Astrocyte of the cerebellum (primary cell): Measurements from ENCODE around the gene CACNA1D.

Experiments
- DNase-seq: peaks from one replicate; pipeline ENCODE4 v3.0.0-alpha.2; 2011; ENCODE audit warnings: low read depth
- H3K4me3 ChIP-seq: 2 replicates; pipeline ENCODE4 v1.5.1; 2011; ENCODE audit warnings: mild to moderate bottlenecking, low read depth, low read length, moderate library complexity
- in situ Hi-C: cut with HindIII; loops from 2 replicates; pipeline ENCODE4 v1.10.0; 2017; ENCODE audit warnings: low sequenced_read_pairs
- TF ChIP-seq, protein P1 (sequence below): IDR thresholded peaks from 2 replicates; pipeline ENCODE4 v1.5.1; 2012; ENCODE audit warnings: low read length, low read depth, moderate library complexity, mild to moderate bottlenecking; ENCODE audit errors: missing control alignments

CACNA1D gene

DNA sequence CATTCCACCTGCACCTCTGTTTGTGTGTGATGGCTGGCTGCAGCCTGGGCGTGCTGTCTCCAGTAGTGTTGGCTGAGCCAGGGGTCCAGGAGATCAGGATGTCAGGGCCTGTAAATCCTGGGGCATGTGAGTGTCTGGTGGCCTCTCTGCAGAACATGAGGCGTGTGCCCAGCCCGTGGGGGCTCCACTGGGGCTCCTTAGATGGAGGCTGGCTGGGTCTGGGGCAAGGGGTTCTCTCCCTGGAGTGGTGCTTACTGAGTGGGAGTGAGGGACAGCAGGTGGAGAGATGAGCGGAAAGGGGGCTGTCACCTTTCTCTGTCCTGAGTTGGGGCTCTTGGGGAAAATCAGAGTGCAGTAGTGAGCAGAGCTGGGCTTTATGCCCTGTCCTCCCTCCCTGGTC is 199.6 kb downstream of the CACNA1D start:
- H3K4me3 ChIP-seq: no peak overlapping the region
- TF ChIP-seq, protein P1, sequence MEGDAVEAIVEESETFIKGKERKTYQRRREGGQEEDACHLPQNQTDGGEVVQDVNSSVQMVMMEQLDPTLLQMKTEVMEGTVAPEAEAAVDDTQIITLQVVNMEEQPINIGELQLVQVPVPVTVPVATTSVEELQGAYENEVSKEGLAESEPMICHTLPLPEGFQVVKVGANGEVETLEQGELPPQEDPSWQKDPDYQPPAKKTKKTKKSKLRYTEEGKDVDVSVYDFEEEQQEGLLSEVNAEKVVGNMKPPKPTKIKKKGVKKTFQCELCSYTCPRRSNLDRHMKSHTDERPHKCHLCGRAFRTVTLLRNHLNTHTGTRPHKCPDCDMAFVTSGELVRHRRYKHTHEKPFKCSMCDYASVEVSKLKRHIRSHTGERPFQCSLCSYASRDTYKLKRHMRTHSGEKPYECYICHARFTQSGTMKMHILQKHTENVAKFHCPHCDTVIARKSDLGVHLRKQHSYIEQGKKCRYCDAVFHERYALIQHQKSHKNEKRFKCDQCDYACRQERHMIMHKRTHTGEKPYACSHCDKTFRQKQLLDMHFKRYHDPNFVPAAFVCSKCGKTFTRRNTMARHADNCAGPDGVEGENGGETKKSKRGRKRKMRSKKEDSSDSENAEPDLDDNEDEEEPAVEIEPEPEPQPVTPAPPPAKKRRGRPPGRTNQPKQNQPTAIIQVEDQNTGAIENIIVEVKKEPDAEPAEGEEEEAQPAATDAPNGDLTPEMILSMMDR: no peak
- in situ Hi-C loops: no loop called here
- DNase-seq: no peak

DNA sequence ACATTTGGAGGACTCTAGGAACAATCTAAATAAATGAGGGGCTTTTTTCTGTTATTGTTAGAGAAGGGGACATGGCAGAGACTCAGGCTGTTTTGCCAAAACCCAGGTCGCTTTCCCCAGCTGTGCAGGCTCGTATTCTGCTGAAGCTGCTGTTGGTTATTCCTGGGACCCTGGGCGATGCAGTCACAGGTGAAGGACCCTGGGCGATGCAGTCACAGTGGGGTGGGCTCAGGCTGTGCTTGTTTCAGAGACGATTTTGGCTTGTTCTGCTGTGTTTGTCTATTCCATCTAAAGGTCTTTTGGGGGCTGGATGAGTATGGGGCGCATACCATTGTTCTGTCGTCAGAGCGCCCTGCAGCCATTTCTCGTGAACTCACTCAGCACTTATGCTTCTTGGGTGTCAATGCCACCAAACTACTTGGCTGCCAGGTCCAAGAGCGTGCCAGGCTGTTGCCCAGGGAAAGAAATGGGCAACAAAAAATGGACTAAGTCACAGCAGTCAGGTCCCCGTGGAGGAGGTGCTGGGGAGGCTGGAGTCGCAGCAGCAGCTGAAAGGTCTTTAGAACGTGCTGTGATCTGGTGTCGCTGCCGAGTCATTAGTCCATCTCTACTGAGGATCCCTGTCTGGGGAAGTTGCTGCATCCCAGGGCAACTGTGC is 200.4 kb downstream of the CACNA1D start:
- in situ Hi-C loops: no loop called here
- TF ChIP-seq, protein P1: no peak
- no peak for DNase-seq
- no peak overlapping the region for H3K4me3 ChIP-seq

DNA sequence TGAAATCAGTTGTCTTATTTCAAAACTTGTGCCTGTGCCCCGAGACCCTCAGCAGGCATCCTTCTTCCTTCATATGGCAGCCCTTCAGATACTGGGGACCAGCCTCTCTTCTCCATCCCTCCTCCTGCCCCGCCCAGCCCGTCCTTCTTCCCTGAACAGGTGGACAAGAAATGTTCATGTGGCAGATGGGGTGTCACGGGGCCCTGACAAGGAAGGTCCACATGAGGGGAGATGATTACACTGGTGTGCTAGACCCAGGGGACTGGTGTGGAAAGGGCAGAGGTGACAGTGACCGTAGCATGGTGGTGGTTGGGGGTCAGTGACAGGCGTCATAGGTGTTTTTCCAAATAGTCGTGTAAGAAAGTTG is 200.9 kb downstream of the CACNA1D start:
- TF ChIP-seq, protein P1: no peak
- no peak for DNase-seq
- H3K4me3 ChIP-seq: no peak overlapping the region
- in situ Hi-C loops: no loop called here

DNA sequence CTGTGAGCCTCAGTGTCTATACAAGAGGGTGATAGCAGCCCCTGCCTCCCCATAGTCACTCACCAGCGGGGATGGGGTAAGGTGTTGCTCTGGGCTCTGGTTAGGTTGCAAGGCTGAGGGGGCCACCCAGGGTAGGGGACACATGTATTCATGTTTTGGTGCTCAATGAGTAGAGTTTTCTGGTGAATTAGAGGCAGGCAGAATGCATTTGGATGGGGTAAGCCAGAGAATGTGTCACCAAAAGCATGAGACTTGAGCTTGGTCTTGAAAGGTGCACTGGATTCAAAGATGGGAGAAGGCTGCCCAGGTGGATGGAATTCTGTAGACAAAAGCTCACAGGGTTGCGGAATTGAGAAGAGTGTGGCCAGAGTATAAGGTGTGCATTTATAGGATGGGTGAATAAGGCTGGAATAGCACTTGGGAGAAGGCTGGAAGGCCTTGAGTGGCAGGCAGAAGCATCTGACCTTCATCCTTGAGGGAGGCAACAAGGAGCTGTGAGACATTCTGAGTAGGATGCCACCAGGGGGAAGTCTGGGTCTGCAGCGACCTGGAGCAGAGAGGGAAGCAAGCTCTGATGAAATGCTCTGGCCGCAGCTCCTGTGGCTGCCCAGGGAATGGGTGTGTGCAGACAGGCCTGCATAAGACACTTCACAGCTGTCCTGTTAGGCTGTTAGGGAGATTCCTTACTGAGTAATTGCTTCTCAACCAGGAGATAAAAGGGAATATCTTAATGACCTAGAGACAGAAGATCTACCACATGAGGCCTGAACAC is 202.2 kb downstream of the CACNA1D start:
- no peak for DNase-seq
- in situ Hi-C loops: no loop called here
- H3K4me3 ChIP-seq: no peak overlapping the region
- TF ChIP-seq, protein P1: no peak

DNA sequence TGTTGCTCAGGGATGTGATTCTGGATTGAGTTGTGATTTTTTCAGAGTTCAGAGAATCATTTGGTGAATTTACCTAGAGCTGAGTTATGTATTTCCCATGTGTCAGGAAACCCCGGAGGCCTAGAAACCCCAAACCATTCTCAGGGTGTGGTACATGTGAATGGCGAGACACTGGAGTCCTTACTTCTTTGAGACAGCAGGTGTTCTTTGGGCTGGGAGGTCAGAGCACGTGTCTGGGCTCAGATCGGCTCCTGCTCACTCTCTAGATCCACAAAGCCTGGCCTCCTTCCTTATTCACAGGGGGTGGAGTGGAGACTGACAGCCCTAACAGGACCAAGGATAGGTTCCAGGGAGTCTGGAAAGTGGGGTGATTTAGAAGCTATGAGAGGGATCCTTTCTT is 206.0 kb downstream of the CACNA1D start:
- DNase-seq: no peak
- H3K4me3 ChIP-seq: no peak overlapping the region
- TF ChIP-seq, protein P1: no peak
- in situ Hi-C loops: no loop called here

DNA sequence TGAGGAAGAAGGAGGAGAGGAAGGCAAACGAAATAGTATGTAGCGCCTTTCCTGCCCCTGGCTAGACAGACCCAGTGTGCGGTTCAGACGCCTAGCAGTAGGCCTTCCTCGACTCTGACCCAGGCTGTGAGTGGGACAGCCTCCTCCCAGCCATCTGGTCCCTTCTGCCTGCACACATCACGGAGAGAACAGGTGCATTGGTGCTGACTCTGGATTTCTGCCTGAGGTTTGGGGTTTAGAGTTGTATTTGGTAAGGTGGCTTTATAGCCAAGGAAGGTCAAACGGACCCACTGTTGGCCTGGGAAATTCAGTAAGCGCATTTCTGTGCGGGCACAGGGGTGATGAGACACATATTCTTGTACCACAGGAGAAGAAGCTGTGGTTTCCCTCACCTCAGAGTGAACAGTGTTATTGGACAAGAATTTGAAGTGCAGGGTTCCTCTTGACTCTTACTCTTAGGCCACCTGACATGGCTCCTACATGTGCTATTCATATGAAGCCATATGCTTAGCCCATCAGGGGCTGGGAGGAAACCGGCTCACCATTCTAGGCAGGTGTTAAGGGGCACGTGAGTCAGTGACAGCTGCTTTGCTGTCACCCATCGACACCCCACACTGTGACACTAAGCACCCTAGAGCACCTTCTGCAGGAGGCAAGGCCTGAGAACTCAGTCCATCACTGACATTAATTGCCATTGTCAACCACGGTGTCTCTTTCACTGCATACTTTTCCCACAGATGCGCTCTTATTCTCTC is 208.5 kb downstream of the CACNA1D start:
- H3K4me3 ChIP-seq: no peak overlapping the region
- in situ Hi-C loops: no loop called here
- TF ChIP-seq, protein P1: no peak
- no peak for DNase-seq
